SKM-1 (cell line): Measurements from ENCODE around the gene PHACTR4.
"Not testable (repeated sequence)": the region's sequence is repeated elsewhere in the genome, so short reads cannot be mapped to it uniquely, and the experiment has no call there.

Source experiments
- DNase-seq: peaks from one replicate; lab custom pipeline; 2025; ENCODE audit not compliant: unreplicated experiment; lab: John Stamatoyannopoulos, UW

Gene PHACTR4

DNA sequence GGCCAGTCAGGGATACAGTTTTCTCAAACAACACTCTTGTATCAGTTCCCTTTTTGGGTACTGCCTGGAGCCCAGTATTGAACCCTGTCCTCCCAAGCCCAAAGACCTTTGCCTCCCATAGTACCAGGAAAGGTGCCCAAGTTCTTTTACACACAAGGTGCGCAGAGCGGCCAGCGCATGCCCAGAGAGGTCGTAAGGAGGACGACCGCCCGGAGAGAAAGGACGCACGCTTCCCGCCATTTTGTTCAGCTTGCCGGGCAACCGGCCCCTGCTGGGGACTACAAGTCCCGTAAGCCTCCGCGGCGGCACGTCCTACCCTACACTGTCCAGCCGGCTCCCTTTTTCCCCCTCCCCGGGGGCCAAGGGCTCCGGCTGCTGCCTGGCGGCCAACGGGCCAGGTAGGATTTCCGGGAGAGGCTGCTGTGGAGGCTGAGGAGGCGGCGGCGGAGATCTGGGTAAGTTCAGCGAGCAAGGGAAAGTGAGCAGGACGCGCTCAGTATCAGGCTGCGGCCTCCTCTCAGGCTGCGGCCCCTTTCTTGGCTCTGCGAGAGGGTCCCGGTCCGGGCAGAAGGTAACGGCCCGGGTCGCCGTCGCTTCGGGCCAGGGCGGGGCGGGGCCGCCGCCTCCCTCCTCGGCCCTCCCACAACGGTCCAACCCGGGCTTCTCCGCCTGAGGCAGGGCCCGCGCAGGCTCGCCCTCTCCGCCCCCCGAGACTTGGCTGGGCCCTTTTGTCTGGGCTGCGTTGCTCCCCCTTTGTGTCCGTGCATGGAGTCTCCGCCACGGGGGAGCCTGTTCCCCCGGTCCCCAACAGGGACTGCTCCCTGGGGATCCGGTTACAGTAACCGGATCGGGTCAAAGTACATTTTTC lies at the start of gene PHACTR4:
TSS of gene PHACTR4 (plus strand) at position 370 of the 868 bp plus-strand sequence. CDS start 37,708 bp downstream, outside the sequence.
- peak; percentile 93 for DNase-seq

GRCh38 chr1:28322194-28322593 lies 47.3 kb upstream of the PHACTR4 start:
- no peak for DNase-seq

- DNase-seq: no peak
These were observed 45.8 kb upstream of the PHACTR4 start for GRCh38 chr1:28323720-28324119.

GRCh38 chr1:28326515-28326914 lies 43.0 kb upstream of the PHACTR4 start:
- DNase-seq: no peak

- no peak for DNase-seq
These were observed 42.6 kb upstream of the PHACTR4 start for GRCh38 chr1:28326984-28327383.

DNA sequence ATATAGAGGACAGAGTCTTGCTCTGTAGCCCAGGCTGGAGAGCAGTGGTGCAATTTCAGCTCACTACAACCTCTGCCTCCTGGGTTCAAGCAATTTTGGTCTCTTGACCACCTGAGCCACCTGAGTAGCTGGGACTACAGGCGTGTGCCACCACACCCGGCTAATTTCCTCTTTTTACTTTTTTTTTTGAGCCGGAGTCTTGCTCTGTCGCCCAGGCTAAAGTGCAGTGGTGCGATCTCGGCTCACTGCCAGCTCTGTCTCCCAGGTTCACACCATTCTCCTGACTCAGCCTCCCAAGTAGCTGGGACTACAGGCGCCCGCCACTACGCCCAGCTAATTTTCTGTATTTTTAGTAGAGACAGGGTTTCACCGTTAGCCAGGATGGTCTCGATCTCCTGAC lies 42.1 kb upstream of the PHACTR4 start:
- not testable (repeated sequence) for DNase-seq

DNA sequence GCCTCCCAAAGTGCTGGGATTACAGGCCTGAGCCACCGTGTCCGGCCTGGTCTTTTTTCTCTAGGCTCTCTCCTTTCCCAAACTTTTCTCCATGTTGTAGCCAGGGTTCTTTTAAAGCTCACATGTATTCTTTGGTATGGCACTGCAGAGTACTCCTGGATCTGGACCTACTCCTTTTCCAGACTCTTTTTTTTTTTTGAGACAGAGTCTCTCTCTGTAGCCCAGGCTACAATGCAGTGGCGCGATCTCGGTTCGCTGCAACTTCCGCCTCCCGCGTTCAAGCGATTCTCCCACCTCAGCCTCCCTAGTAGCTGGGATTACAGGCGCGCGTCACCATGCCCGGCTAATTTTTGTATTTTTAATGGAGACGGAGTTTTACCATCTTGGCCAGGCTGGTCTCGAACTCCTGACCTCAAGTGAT lies 41.3 kb upstream of the PHACTR4 start:
- no peak for DNase-seq

DNA sequence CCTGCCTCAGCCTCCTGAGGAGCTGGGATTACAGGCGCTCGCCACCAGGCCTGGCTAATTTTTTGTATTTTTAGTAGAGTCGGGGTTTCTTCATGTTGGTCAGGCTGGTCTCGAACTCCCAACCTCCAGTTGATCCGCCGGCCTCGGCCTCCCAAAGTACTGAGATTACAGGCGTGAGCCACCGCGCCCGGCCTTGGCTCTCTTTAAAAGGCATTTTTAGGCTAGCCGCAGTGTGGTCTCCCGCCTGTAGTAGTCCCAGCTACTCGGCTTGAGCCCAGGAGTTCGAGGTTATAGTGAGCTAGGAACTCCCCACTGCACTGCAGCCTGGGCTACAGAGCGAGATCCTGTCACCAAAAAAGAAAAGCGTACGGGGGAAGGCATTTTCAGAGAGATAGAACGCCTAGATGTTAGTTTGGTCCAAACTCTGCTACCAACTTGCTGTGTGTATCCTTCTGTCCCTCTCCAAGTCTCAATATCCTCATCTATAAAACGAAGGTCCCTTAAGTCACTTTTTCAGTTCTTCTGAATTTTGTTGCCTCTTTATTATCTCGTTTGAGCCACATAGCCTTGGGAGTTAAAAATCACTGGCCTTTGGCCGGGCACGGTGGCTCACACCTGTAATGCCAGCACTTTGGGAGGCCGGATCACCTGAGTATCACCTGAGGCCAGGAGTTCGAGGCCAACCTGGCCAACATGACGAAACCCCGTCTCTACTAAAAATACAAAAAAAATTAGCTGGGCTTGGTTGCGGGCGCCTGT lies 40.0 kb upstream of the PHACTR4 start:
- DNase-seq: no peak

DNA sequence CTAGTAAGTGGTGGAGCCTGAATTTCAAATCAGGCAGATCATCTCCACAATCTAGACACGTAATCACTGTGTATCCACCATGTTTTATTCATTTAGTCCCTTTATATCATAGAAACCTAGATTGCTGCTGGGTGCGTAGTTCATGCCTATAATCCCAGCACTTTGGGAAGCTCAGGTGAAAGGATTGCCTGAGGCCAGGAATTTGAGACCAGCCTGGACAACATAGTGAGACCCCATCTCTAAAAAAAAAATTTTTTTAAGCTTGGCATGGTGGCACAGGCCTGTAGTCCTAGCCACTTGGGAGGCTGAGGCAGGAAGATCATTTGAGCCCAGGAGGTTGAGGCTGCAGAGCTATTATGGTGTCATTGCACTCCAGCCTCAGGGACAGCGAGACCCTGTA lies 30.6 kb upstream of the PHACTR4 start:
- DNase-seq: no peak

DNA sequence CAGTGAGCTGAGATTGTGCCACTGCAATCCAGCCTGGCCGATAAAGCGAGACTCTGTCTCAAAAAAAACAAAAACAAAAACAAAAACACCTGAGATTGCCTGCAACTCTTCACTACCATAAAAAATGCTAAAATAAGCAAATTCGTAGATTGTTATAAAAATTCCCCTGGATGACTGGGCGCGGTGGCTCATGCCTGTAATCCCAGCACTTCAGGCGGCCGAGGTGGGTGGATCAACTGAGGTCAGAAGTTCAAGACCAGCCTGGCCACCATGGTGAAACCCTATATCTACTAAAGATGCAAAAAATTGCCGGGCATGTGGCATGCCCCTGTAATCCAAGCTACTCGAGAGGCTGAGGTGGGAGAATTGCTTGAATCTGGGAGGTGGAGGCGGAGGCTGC lies 30.0 kb upstream of the PHACTR4 start:
- DNase-seq: no peak

GRCh38 chr1:28340221-28340974 lies 29.1 kb upstream of the PHACTR4 start:
- no peak for DNase-seq

- no peak for DNase-seq
These were observed 27.9 kb upstream of the PHACTR4 start for GRCh38 chr1:28341591-28341990.

DNA sequence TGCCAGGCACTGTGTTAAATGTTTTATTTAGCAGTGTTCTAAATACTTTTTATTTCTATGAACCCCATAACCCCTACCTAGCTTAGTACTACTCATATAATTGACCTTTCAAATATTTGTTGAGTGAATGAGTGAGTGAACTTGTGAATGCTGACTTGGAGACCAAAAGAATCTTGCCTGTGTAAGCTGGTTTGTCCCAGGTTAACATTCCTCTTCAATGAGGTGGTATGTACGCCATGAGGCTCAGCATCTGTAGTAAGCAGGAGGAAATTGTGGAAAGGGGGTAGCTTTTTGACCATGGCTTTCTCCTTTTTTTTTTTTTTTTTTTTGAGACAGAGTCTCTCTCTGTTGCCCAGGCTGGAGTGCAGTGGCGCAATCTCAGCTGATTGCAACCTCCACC lies 26.1 kb upstream of the PHACTR4 start:
- DNase-seq: no peak

DNA sequence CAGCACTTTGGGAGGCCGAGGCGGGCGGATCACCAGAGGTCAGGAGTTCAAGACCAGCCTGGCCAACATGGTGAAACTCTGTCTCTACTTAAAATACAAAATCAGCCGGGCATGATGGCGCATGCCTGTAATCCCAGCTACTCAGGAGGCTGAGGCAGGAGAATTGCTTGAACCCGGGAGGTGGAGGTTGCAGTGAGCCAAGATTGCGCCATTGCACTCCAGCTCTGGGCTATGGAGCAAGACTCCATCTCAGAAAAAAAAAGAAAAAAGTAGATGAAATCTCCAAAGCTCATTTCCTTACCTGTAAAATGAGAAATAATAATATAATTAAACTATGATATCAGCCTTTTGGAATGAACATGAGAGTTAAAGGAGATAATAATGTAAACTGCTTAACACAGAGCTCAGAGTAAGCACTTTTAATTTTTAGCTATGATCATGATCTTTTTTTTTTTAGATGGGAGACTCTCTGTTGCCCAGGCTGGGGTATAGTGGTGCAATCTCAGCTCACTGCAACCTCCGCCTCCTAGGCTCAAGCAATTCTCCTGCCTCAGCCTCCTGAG lies 16.2 kb upstream of the PHACTR4 start:
- DNase-seq: not testable (repeated sequence)

DNA sequence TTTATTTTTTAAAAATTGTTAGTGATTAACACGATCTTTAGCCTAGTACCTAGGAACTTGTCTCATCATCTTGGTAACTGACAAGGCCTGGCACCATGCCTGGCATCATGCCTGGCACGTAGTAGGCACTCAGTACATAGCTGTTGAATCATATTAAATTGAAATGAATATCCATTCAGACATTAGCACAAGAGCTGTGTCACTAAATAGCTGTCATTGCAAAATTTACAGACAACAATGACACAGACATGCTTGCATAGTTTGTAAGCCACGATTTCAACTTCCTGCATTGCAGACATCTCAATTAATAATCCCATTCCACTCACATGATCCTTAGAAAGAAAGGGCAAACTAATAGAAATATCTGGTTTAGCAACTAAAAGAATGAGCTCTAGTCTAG lies 15.4 kb upstream of the PHACTR4 start:
- DNase-seq: no peak

- no peak for DNase-seq
These were observed 10.8 kb upstream of the PHACTR4 start for GRCh38 chr1:28358716-28359115.

GRCh38 chr1:28359592-28360239 lies 9.8 kb upstream of the PHACTR4 start:
- DNase-seq: peak; percentile 45

DNA sequence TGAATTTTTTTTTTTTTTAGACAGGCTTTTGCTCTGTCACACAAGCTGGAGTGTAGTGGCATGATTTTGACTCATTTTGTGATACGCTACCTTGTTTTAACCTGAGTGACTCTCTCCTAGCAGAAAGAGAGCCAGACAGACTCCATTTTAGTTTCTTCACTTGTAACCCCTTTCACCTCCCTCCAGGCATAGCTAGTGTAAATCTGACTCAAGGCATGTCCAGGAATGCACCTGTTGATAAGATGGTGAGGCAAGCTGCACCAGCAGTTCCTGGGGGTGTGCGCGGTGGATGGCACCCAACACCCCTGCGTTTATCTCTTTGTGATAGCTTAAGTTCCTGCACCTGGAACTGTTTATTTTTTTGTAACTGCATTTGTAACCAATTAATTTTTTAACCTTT lies 4.7 kb upstream of the PHACTR4 start:
- DNase-seq: no peak

GRCh38 chr1:28365864-28366263 lies 3.7 kb upstream of the PHACTR4 start:
- no peak for DNase-seq

GRCh38 chr1:28368608-28369007 lies 932 bp upstream of the PHACTR4 start:
- not testable (repeated sequence) for DNase-seq
